ENCODE results near the gene GLRA3.
"Not testable (repeated sequence)": the region's sequence is repeated elsewhere in the genome, so short reads cannot be mapped to it uniquely, and the experiment has no call there.

GLRA3 gene

GRCh38 chr4:174714393-174715211 lies 114.4 kb downstream of the GLRA3 start:
- no peak for DNase-seq (ENCODE audit: low read depth)

GRCh38 chr4:174713821-174714220 lies 115.2 kb downstream of the GLRA3 start:
- no peak for DNase-seq (ENCODE audit: low read depth)

GRCh38 chr4:174713181-174713580 lies 115.9 kb downstream of the GLRA3 start:
- no peak for DNase-seq (ENCODE audit: low read depth)

- no peak for DNase-seq (ENCODE audit: low read depth)
Measured at GRCh38 chr4:174709526-174709925, 119.5 kb downstream of the GLRA3 start.

GRCh38 chr4:174708381-174708780 lies 120.7 kb downstream of the GLRA3 start:
- DNase-seq (ENCODE audit: low read depth): no peak

GRCh38 chr4:174707902-174708301 lies 121.1 kb downstream of the GLRA3 start:
- no peak for DNase-seq (ENCODE audit: low read depth)

GRCh38 chr4:174707051-174707676 lies 121.9 kb downstream of the GLRA3 start:
- no peak for DNase-seq (ENCODE audit: low read depth)

- no peak for DNase-seq (ENCODE audit: low read depth)
Measured at GRCh38 chr4:174702979-174703478, 126.0 kb downstream of the GLRA3 start.

- no peak for DNase-seq (ENCODE audit: low read depth)
Measured at GRCh38 chr4:174699654-174700053, 129.4 kb downstream of the GLRA3 start.

- DNase-seq (ENCODE audit: low read depth): no peak
Measured at GRCh38 chr4:174697896-174698295, 131.2 kb downstream of the GLRA3 start.

- DNase-seq (ENCODE audit: low read depth): no peak
Measured at GRCh38 chr4:174697202-174697601, 131.8 kb downstream of the GLRA3 start.

- DNase-seq (ENCODE audit: low read depth): no peak
Measured at GRCh38 chr4:174696657-174697056, 132.4 kb downstream of the GLRA3 start.

- not testable (repeated sequence) for DNase-seq (ENCODE audit: low read depth)
Measured at GRCh38 chr4:174691876-174692275, 137.2 kb downstream of the GLRA3 start.

- DNase-seq (ENCODE audit: low read depth): no peak
Measured at GRCh38 chr4:174690665-174691064, 138.4 kb downstream of the GLRA3 start.

GRCh38 chr4:174689618-174690017 lies 139.4 kb downstream of the GLRA3 start:
- DNase-seq (ENCODE audit: low read depth): no peak

GRCh38 chr4:174686826-174687225 lies 142.2 kb downstream of the GLRA3 start:
- DNase-seq (ENCODE audit: low read depth): no peak

- DNase-seq (ENCODE audit: low read depth): no peak
Measured at GRCh38 chr4:174681723-174682300, 147.2 kb downstream of the GLRA3 start.

GRCh38 chr4:174674305-174674840 lies 154.7 kb downstream of the GLRA3 start:
- DNase-seq (ENCODE audit: low read depth): no peak

- DNase-seq (ENCODE audit: low read depth): no peak
Measured at GRCh38 chr4:174673865-174674264, 155.2 kb downstream of the GLRA3 start.

GRCh38 chr4:174672276-174672675 lies 156.8 kb downstream of the GLRA3 start:
- DNase-seq (ENCODE audit: low read depth): no peak

- DNase-seq (ENCODE audit: low read depth): no peak
Measured at GRCh38 chr4:174669270-174669669, 159.8 kb downstream of the GLRA3 start.

- no peak for DNase-seq (ENCODE audit: low read depth)
Measured at GRCh38 chr4:174665799-174666198, 163.2 kb downstream of the GLRA3 start.

GRCh38 chr4:174663216-174663615 lies 165.8 kb downstream of the GLRA3 start:
- no peak for DNase-seq (ENCODE audit: low read depth)
